ENCODE measurements around the gene MLKL.

GRCh38 chr16:74736531-74737157 lies 36.0 kb upstream of the MLKL start:
- no peak for TF ChIP-seq CTCF (IDR thresholded peaks at IDR 0.05)
- TF ChIP-seq ZFX (IDR thresholded peaks at IDR 0.05; ENCODE audit: borderline replicate concordance), result no peak
